A549 treated with dexamethasone at 1 μM for 4 hours (cell line): Measurements from ENCODE around the gene GFI1B. TPM values are rescaled to one million over a fixed set of nuclear protein-coding genes. Genes with fewer than 3 reads are reported as not detected.

Experiments
- total RNA-seq: library from RNA; stranded (reverse); fragments of 200-300 nt; extraction: Qiagen RNA extraction; gene quantifications from 5 replicates; pipeline ENCODE4 v1.2.3, GENCODE V29; 2022

The GFI1B gene
- total RNA-seq = 0.05 to 0.17 TPM (median 0.06 TPM) in 5 replicates

DNA sequence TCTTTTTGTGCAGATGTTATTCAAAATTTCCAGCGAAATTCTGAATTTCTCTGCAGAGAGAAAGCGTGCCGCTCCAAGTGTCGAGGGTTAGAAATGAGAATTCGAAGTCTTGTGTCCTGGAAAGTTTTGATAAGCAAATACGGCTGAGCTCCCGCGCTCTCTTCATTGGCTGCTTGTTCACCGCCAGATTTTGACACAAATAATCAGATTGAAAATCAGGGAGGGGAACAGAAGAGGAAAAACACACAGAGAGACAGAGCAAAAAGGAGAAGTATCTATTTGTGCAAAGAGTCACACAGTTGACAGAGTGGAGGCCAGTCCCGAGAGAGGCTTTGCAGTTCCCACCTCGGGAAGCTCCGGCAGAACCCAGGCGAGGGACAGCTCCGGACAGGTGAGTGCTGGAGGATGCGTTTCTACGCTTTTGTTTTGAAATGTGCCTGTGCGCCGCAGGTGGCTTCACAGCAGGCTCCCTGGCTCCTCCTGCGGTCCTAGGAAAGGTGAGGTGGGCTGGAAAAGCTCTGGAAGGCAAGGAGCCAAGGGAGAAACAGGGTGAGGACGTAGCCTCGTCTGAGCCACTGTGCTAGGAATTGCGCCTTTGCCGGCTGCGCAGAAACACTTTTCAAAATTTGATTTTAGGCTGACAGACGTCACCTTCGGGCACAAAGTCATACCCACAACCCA is at the start of gene GFI1B:
Gene GFI1B, plus strand, starts transcription at position 244 of the 681 bp plus-strand sequence. CDS start 7,985 bp downstream, outside the sequence.

DNA sequence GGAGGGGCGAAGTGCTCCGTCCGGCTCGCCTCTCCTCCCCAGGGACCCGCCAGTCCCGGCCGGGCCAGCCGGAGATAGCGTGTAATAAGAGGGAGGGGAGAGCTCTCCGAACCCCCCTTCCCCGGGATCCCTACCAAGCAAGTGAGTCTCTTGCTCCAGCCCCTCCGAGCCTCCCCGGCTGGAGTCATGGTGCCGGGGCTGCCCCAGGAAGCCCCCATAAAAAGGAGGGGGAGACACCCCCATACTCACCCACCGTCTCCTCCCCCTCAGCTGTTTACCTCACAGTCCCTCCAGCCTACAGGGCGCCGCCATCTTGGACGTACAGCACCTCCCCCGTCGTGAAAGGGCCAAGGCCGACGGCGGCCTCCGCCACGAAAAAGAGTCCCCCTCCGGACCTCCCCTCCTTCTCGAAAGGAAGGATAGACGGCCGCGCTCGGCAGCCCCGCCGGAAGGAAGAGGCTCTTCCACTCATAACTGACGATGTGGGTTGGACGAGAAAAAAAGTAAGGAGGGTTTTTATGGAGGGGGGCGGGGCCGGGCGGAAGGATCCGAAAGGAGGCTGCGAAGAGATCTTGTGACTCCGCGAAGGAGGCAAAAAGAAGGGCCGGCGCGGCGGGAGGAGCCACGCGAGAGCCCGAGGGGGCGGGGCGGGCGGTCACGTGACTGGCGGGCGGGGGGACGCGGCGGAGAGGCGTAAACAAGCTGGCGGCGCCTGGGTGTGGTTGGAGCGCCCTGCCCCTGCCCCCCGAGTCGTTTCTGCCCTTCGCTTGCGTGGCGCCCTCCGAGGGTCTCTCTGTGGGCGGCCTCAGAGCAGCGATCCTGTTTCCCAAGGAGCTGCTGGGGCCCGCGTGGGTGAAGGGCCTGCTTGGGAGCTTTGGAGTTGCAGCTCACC is 34.0 kb upstream of the GFI1B start, which contains the start of gene TSC1:
Gene TSC1, minus strand, starts transcription at position 323 of the 892 bp plus-strand sequence. CDS start 15,744 bp downstream, outside the sequence.

DNA sequence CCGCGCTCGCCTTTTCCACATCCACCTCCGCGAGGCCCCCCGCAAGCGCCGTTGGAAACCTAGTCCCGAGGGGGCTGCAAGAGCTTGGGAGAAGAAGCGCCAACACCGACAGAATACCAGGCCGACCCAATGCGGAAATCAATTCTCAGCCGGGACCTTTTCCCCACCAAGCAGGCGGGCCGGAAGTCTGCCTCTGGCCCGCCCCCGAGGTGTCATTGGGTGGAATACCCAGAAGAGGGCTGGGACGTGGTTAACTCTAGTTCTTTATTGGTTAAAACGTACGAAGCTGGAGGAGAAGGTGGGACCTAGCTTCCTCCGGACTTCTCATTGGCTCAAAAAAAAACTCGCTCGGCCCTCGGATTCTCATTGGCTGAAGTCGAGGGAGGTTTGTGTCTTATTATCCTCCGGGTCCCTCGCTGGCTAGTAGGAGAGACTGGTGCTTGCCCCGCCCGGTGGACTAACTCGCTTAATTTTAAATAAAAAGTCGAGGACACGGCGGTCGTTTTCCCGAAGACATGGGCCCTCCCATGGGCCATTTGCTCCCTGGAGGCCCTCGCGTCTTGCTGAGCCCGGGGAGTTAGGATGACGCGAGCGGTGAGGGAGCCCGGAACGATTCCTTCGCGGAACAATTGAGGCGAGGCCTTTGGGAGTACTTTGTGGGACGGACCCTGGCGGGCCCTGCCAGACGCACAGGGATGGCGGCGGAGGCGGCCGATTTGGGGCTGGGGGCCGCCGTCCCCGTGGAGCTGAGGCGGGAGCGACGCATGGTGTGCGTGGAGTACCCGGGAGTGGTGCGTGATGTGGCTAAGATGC is 52.0 kb downstream of the GFI1B start, which contains the start of gene GTF3C5:
Gene GTF3C5, plus strand, starts transcription at position 681 of the 813 bp plus-strand sequence. Its CDS starts 15 bp downstream, at position 696.

Other genes with a start within 250 kb of the GFI1B start
- 0.89 to 1.5 TPM (median 1.1 TPM) in 5 replicates for gene AK8, start 100.4 kb upstream of the GFI1B start, total RNA-seq
- 4.2 to 6.0 TPM (median 4.8 TPM) in 5 replicates for gene SPACA9, start 99.8 kb upstream of the GFI1B start, total RNA-seq
- gene TSC1, start 34.1 kb upstream of the GFI1B start, total RNA-seq = 14.7 to 17.3 TPM (median 17.1 TPM) in 5 replicates
- gene GTF3C5, start 52.3 kb downstream of the GFI1B start, total RNA-seq = 56.0 to 67.2 TPM (median 64.5 TPM) in 5 replicates
- 0.30 to 0.85 TPM (median 0.69 TPM) in 5 replicates for gene CEL, start 83.3 kb downstream of the GFI1B start, total RNA-seq
- gene RALGDS, start 142.5 kb downstream of the GFI1B start, total RNA-seq = 19.5 to 31.4 TPM (median 27.6 TPM) in 5 replicates
- gene GBGT1, start 185.2 kb downstream of the GFI1B start, total RNA-seq = 0.95 to 2.4 TPM (median 2.1 TPM) in 5 replicates
- not detected in 5 replicates for gene OBP2B, start 230.6 kb downstream of the GFI1B start, total RNA-seq